Measurements from ENCODE around the gene KCNB1. TPM values are rescaled to one million over a fixed set of nuclear protein-coding genes. Genes with fewer than 3 reads are reported as not detected.

KCNB1 gene
- total RNA-seq, 2 donors from 2014 or later, result not detected

Other genes starting within 250 kb of the KCNB1 start
- 10 to 100 TPM; 37.8 to 48.8 TPM for gene ZNFX1, start 204.6 kb downstream of the KCNB1 start, total RNA-seq
- 1 to 10 TPM; 1.8 to 6.3 TPM for gene PTGIS, start 85.5 kb upstream of the KCNB1 start, total RNA-seq
- gene B4GALT5, start 231.2 kb upstream of the KCNB1 start, total RNA-seq, result 10 to 100 TPM; 14.8 to 27.3 TPM